ENCODE results near the gene SLFN5. TPM values are rescaled to one million over a fixed set of nuclear protein-coding genes. Genes with fewer than 3 reads are reported as not detected.
"Not testable (repeated sequence)": the region's sequence is repeated elsewhere in the genome, so short reads cannot be mapped to it uniquely, and the experiment has no call there.

Gene SLFN5
- total and polyA plus RNA-seq, 4 donors, result 1.9 to 7.8 (median 3.4) TPM

DNA sequence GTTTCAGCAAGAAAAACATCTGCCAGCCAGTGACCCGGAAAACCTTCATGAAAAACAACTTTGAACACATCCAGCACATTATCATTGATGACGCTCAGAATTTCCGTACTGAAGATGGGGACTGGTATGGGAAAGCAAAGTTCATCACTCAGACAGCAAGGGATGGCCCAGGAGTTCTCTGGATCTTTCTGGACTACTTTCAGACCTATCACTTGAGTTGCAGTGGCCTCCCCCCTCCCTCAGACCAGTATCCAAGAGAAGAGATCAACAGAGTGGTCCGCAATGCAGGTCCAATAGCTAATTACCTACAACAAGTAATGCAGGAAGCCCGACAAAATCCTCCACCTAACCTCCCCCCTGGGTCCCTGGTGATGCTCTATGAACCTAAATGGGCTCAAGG lies 22.2 kb downstream of the SLFN5 start (continued):
- TF ChIP-seq, protein P1, sequence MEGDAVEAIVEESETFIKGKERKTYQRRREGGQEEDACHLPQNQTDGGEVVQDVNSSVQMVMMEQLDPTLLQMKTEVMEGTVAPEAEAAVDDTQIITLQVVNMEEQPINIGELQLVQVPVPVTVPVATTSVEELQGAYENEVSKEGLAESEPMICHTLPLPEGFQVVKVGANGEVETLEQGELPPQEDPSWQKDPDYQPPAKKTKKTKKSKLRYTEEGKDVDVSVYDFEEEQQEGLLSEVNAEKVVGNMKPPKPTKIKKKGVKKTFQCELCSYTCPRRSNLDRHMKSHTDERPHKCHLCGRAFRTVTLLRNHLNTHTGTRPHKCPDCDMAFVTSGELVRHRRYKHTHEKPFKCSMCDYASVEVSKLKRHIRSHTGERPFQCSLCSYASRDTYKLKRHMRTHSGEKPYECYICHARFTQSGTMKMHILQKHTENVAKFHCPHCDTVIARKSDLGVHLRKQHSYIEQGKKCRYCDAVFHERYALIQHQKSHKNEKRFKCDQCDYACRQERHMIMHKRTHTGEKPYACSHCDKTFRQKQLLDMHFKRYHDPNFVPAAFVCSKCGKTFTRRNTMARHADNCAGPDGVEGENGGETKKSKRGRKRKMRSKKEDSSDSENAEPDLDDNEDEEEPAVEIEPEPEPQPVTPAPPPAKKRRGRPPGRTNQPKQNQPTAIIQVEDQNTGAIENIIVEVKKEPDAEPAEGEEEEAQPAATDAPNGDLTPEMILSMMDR (IDR thresholded peaks at IDR 0.05; ENCODE audit: low read depth, low read length, missing input control), result no peak

DNA sequence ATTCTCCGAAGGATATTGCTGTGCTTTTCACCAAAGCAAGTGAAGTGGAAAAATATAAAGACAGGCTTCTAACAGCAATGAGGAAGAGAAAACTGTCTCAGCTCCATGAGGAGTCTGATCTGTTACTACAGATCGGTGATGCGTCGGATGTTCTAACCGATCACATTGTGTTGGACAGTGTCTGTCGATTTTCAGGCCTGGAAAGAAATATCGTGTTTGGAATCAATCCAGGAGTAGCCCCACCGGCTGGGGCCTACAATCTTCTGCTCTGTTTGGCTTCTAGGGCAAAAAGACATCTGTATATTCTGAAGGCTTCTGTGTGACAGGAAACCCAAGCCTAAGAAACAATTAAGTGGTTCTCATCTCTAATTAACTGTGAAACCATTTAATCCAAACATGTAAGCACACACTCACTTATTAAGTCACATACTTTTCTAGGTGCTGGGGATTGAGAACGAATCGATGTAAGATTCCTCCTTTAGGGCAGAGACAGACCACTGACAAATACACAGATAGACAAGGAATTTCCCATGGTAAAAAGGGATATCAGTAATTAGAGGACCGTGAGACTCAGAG lies 22.8 kb downstream of the SLFN5 start:
- H3K4me1 ChIP-seq (ENCODE audit: control insufficient read depth in 4 of 4, insufficient read depth in 4 of 4, low read length in 3 of 4), result peaks cover 0 to 1% (median 0%) of the 10 kb centered on the region in 4 donors
- DNase-seq (ENCODE audit: low spot score), result peak; percentile 5
- TF ChIP-seq, protein P1 (IDR thresholded peaks at IDR 0.05; ENCODE audit: low read depth, low read length, missing input control), result no peak
- TF ChIP-seq FOXA1 (IDR thresholded peaks at IDR 0.05), result no peak
- no peak for TF ChIP-seq YY1 (IDR thresholded peaks at IDR 0.05)
- no peak for TF ChIP-seq RAD21 (IDR thresholded peaks at IDR 0.05)
- TF ChIP-seq RXRA (IDR thresholded peaks at IDR 0.05), result no peak
- no peak for TF ChIP-seq JUND (IDR thresholded peaks at IDR 0.05)
- no peak for TF ChIP-seq GABPA (IDR thresholded peaks at IDR 0.05 in 1 of 2, conservative IDR thresholded peaks at IDR 0.05 in 1 of 2)
- no peak for TF ChIP-seq NR2F2 (IDR thresholded peaks at IDR 0.05)
- TF ChIP-seq SP1 (IDR thresholded peaks at IDR 0.05), result no peak
- no peak for TF ChIP-seq EGR1 (IDR thresholded peaks at IDR 0.05; ENCODE audit: low read depth in 2 of 2)
- TF ChIP-seq, protein P2, sequence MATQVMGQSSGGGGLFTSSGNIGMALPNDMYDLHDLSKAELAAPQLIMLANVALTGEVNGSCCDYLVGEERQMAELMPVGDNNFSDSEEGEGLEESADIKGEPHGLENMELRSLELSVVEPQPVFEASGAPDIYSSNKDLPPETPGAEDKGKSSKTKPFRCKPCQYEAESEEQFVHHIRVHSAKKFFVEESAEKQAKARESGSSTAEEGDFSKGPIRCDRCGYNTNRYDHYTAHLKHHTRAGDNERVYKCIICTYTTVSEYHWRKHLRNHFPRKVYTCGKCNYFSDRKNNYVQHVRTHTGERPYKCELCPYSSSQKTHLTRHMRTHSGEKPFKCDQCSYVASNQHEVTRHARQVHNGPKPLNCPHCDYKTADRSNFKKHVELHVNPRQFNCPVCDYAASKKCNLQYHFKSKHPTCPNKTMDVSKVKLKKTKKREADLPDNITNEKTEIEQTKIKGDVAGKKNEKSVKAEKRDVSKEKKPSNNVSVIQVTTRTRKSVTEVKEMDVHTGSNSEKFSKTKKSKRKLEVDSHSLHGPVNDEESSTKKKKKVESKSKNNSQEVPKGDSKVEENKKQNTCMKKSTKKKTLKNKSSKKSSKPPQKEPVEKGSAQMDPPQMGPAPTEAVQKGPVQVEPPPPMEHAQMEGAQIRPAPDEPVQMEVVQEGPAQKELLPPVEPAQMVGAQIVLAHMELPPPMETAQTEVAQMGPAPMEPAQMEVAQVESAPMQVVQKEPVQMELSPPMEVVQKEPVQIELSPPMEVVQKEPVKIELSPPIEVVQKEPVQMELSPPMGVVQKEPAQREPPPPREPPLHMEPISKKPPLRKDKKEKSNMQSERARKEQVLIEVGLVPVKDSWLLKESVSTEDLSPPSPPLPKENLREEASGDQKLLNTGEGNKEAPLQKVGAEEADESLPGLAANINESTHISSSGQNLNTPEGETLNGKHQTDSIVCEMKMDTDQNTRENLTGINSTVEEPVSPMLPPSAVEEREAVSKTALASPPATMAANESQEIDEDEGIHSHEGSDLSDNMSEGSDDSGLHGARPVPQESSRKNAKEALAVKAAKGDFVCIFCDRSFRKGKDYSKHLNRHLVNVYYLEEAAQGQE (IDR thresholded peaks at IDR 0.05), result no peak
- no peak for TF ChIP-seq TAF1 (conservative IDR thresholded peaks at IDR 0.05)
- TF ChIP-seq, protein P3, sequence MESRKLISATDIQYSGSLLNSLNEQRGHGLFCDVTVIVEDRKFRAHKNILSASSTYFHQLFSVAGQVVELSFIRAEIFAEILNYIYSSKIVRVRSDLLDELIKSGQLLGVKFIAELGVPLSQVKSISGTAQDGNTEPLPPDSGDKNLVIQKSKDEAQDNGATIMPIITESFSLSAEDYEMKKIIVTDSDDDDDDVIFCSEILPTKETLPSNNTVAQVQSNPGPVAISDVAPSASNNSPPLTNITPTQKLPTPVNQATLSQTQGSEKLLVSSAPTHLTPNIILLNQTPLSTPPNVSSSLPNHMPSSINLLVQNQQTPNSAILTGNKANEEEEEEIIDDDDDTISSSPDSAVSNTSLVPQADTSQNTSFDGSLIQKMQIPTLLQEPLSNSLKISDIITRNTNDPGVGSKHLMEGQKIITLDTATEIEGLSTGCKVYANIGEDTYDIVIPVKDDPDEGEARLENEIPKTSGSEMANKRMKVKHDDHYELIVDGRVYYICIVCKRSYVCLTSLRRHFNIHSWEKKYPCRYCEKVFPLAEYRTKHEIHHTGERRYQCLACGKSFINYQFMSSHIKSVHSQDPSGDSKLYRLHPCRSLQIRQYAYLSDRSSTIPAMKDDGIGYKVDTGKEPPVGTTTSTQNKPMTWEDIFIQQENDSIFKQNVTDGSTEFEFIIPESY (IDR thresholded peaks at IDR 0.05), result no peak
- TF ChIP-seq HNF4G (IDR thresholded peaks at IDR 0.05), result no peak
- TF ChIP-seq, protein P4, sequence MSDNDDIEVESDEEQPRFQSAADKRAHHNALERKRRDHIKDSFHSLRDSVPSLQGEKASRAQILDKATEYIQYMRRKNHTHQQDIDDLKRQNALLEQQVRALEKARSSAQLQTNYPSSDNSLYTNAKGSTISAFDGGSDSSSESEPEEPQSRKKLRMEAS (IDR thresholded peaks at IDR 0.05), result no peak
- TF ChIP-seq HNF4A (conservative IDR thresholded peaks at IDR 0.05), result no peak
- TF ChIP-seq, protein P5, sequence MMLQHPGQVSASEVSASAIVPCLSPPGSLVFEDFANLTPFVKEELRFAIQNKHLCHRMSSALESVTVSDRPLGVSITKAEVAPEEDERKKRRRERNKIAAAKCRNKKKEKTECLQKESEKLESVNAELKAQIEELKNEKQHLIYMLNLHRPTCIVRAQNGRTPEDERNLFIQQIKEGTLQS (IDR thresholded peaks at IDR 0.05), result no peak
- TF ChIP-seq FOXA2 (IDR thresholded peaks at IDR 0.05), result no peak
- no peak overlapping the region for H3K4me3 ChIP-seq (ENCODE audit: low read depth in 1 of 3, low read length in 3 of 3)
- H3K9ac ChIP-seq (ENCODE audit: low read depth in 1 of 2, low read length in 2 of 2), result no peak overlapping the region
- no peak overlapping the region for H3K27ac ChIP-seq (ENCODE audit: low read depth in 1 of 2, low read length in 2 of 2)
- H3K27me3 ChIP-seq (ENCODE audit: control insufficient read depth in 4 of 4, insufficient read depth in 4 of 4, low read length in 3 of 4), result no peaks in the 10 kb centered on the region
- H3K36me3 ChIP-seq (ENCODE audit: control insufficient read depth in 4 of 4, insufficient read depth in 3 of 4, low read depth in 1 of 4, low read length in 3 of 4), result peaks cover 0 to 17% (median 4%) of the 10 kb centered on the region in 4 donors
- H3K9me3 ChIP-seq (ENCODE audit: control insufficient read depth in 4 of 4, low read length in 3 of 4), result no peaks in the 10 kb centered on the region
- WGBS, result 86% methylated on average over 11 of the region's 11 CpGs

DNA sequence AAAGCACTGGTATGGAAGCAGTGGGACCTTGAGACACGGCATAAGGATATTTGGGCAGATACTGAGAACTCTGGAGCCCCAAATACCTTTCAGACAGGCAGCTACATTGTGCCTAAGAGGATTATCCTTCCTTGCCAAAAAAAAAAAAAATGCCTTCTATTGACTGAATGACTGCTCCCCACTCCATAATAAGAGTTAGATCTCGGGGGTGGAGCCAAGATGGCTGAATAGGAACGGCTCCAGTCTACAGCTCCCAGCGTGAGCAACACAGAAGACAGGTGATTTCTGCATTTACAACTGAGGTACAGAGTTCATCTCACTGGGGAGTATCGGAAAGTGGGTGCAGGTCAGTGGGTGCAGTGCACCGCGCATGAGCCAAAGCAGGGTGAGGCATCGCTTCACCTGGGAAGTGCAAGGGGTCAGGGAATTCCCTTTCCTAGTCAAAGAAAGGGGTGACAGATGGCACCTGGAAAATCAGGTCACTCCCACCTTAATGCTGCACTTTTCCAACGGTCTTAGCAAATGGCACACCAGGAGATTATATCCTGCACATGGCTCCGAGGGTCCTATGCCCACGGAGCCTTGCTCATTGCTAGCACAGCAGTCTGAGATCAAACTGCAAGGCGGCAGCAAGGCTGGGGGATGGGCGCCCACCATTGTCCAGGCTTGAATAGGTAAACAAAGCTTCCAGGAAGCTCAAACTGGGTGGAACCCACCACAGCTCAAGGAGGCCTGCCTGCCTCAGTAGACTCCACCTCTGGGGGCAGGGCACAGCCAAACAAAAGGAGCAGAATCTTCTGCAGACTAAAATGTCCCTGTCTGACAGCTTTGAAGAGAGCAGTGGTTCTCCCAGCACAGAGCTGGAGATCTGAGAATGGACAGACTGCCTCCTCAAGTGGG lies 31.5 kb downstream of the SLFN5 start:
- 66% methylated on average over 13 of the region's 13 CpGs for WGBS
- H3K9me3 ChIP-seq (ENCODE audit: control insufficient read depth in 4 of 4, low read length in 3 of 4); H3K4me3 ChIP-seq (ENCODE audit: low read depth in 1 of 3, low read length in 3 of 3); H3K4me1 ChIP-seq (ENCODE audit: control insufficient read depth in 4 of 4, insufficient read depth in 4 of 4, low read length in 3 of 4); H3K27me3 ChIP-seq (ENCODE audit: control insufficient read depth in 4 of 4, insufficient read depth in 4 of 4, low read length in 3 of 4); DNase-seq (ENCODE audit: low spot score); H3K36me3 ChIP-seq (ENCODE audit: control insufficient read depth in 4 of 4, insufficient read depth in 3 of 4, low read depth in 1 of 4, low read length in 3 of 4); H3K9ac ChIP-seq (ENCODE audit: low read depth in 1 of 2, low read length in 2 of 2); H3K27ac ChIP-seq (ENCODE audit: low read depth in 1 of 2, low read length in 2 of 2): not testable (repeated sequence)
